Sigmoid colon (tissue), 7 donors: ENCODE measurements around the gene GAL3ST2. TPM values are rescaled to one million over a fixed set of nuclear protein-coding genes. Genes with fewer than 3 reads are reported as not detected.
A peak's percentile ranks its signal among the peaks of the same experiment; 100 is the strongest.

ENCODE experiments used
- DNase-seq: peaks from one replicate; pipeline ENCODE4 v3.0.0-alpha.2; 2019
- H3K27ac ChIP-seq, 4 donors: fragments of 200-600 bp; sonication (generic); one replicate each; pipeline ENCODE4 v1.5.1; 2016 to 2019; ENCODE audit warnings: mild to moderate bottlenecking in 1 of 4
- H3K27me3 ChIP-seq, 3 donors: fragments of 200-600 bp; sonication (generic); one replicate each; pipeline ENCODE4 v1.5.1; 2019; ENCODE audit warnings: mild to moderate bottlenecking in 1 of 3
- H3K36me3 ChIP-seq, 4 donors: fragments of 200-600 bp; sonication (generic); one replicate each; pipeline ENCODE4 v1.5.1; 2016 to 2019
- H3K4me1 ChIP-seq, 4 donors: fragments of 200-600 bp; sonication (generic); one replicate each; pipeline ENCODE4 v1.5.1; 2017 to 2019
- H3K4me3 ChIP-seq, 4 donors: fragments of 200-600 bp; sonication (generic); one replicate each; pipeline ENCODE4 v1.5.1; 2017 to 2019; ENCODE audit warnings: mild to moderate bottlenecking in 2 of 4, moderate library complexity in 1 of 4
- H3K9me3 ChIP-seq, 4 donors: fragments of 200-600 bp in 3 of 4; sonication (generic) in 3 of 4; one replicate each; pipeline versions ENCODE4 v1.5.1 to v1.6.1; 2013 to 2019
- CTCF ChIP-seq, 4 experiments: fragments of 450-650 bp in 3 of 4; fragments of 200-600 bp in 1 of 4; IDR thresholded peaks; one replicate each; pipeline ENCODE4 v1.5.1; 2016 to 2019; ENCODE audit warnings: antibody characterized with exemption in 4 of 4, mild to moderate bottlenecking in 3 of 4, moderate library complexity in 2 of 4
- EP300 ChIP-seq, 4 donors: sonication (generic); formaldehyde crosslinking; IDR thresholded peaks; one replicate each; pipeline ENCODE4 v1.6.1; 2017; ENCODE audit warnings: antibody characterized with exemption in 4 of 4
- POLR2A ChIP-seq, 2 donors: fragments of 450-650 bp; IDR thresholded peaks; one replicate each; pipeline ENCODE4 v1.6.1; 2016; ENCODE audit warnings: antibody characterized with exemption in 2 of 2, mild to moderate bottlenecking in 2 of 2, moderate library complexity in 2 of 2
- POLR2AphosphoS5 ChIP-seq, 4 donors: sonication (generic); formaldehyde crosslinking; IDR thresholded peaks; one replicate each; pipeline ENCODE4 v1.6.1; 2017; ENCODE audit warnings: antibody characterized with exemption in 4 of 4
- WGBS, 2 donors: extraction: QIAGEN DNeasy Blood & Tissue Kit; methylation state at CpG; one replicate each; pipeline ENCODE4 v1.1.7; 2013; 5-methylcytosine and 5-hydroxymethylcytosine counted together
- intact Hi-C: fragments of 100-400 bp; cut with DNase I; formaldehyde crosslinking; loops from one replicate; pipeline ENCODE4 v1.15.1; 2023
- polyA plus RNA-seq, 3 donors: library from polyadenylated mRNA; stranded (reverse); fragments of 200-250 nt; gene quantifications; one replicate each; pipeline ENCODE4 v1.2.3, GENCODE V29; 2013
- total RNA-seq, 4 donors: library from RNA; depleted of rRNA; stranded (reverse); fragments of >200 nt; gene quantifications; one replicate each; pipeline ENCODE4 v1.1.0, GENCODE V29; 2016
- donor health status: healthy with polysubstance abuse.
- donor health status: Bipolar disorder and iron deficiency.
- donor health status: healthy.

The GAL3ST2 gene
- total and polyA plus RNA-seq, 7 donors = 0.33 to 13.6 (median 3.0) TPM; not detected in 2

GRCh38 chr2:241852116-241852980 is 75.7 kb downstream of the GAL3ST2 start:
- Histone ChIP-seq H3K27me3 (no peaks in the 10 kb centered on the region), H3K4me3 (no peak overlapping the region), H3K9me3 (no peaks in the 10 kb centered on the region), H3K27ac (no peak overlapping the region), H3K36me3 (no peaks in the 10 kb centered on the region), H3K4me1 (no peaks in the 10 kb centered on the region)
- 90 to 92% methylated on average over 39 of the region's 39 CpGs for WGBS, 2 donors
- no peak for TF ChIP-seq POLR2A (IDR thresholded peaks at IDR 0.05)
- TF ChIP-seq EP300 (IDR thresholded peaks at IDR 0.05) = no peak
- no peak for TF ChIP-seq POLR2AphosphoS5 (IDR thresholded peaks at IDR 0.05)
- TF ChIP-seq CTCF (IDR thresholded peaks at IDR 0.05) = no peak
- intact Hi-C loops = no loop called here
- peak; percentile 62 for DNase-seq

- no peaks in the 10 kb centered on the region for H3K4me1 ChIP-seq
- peak; percentile 46 for DNase-seq
- H3K9me3 ChIP-seq = no peaks in the 10 kb centered on the region
- intact Hi-C loops = no loop called here
- no peaks in the 10 kb centered on the region for H3K36me3 ChIP-seq
- no peak overlapping the region for H3K27ac ChIP-seq
- TF ChIP-seq POLR2A (IDR thresholded peaks at IDR 0.05) (no peak), EP300 (IDR thresholded peaks at IDR 0.05) (no peak), CTCF (IDR thresholded peaks at IDR 0.05) (no peak), POLR2AphosphoS5 (IDR thresholded peaks at IDR 0.05) (no peak)
- no peaks in the 10 kb centered on the region for H3K27me3 ChIP-seq
- H3K4me3 ChIP-seq = no peak overlapping the region
- 84 to 88% methylated on average over 10 of the region's 10 CpGs for WGBS, 2 donors
Measured at GRCh38 chr2:241852981-241853631, 76.5 kb downstream of the GAL3ST2 start.

Other genes starting within 250 kb of the GAL3ST2 start
- gene BOK, start 218.1 kb upstream of the GAL3ST2 start, total RNA-seq = 100 to 1,000 TPM in 1 of 4 donors, 10 to 100 TPM in 3; 46.6 to 112 (median 81.0) TPM
- gene BOK, start 218.1 kb upstream of the GAL3ST2 start, polyA plus RNA-seq = 10 to 100 TPM in 1 of 3 donors, 1 to 10 TPM in 2; 6.2 to 12.7 (median 8.4) TPM
- gene THAP4, start 139.7 kb upstream of the GAL3ST2 start, total RNA-seq = 10 to 100 TPM; 28.9 to 44.7 (median 38.4) TPM
- gene THAP4, start 139.7 kb upstream of the GAL3ST2 start, polyA plus RNA-seq = 100 to 1,000 TPM in 2 of 3 donors, 10 to 100 TPM in 1; 69.3 to 112 (median 109) TPM
- 10 to 100 TPM; 35.2 to 69.8 (median 45.2) TPM for gene ATG4B, start 139.1 kb upstream of the GAL3ST2 start, total RNA-seq
- 10 to 100 TPM; 27.6 to 70.7 (median 29.4) TPM for gene ATG4B, start 139.1 kb upstream of the GAL3ST2 start, polyA plus RNA-seq
- gene DTYMK, start 90.0 kb upstream of the GAL3ST2 start, total RNA-seq = 10 to 100 TPM in 2 of 4 donors, 1 to 10 TPM in 2; 7.4 to 13.8 (median 10.8) TPM
- 10 to 100 TPM; 18.6 to 53.0 (median 23.8) TPM for gene DTYMK, start 90.0 kb upstream of the GAL3ST2 start, polyA plus RNA-seq
- 10 to 100 TPM; 21.1 to 49.8 (median 29.9) TPM for gene ING5, start 74.8 kb upstream of the GAL3ST2 start, total RNA-seq
- gene ING5, start 74.8 kb upstream of the GAL3ST2 start, polyA plus RNA-seq = 10 to 100 TPM in 2 of 3 donors, 1 to 10 TPM in 1; 9.6 to 31.8 (median 20.1) TPM
- 10 to 100 TPM; 10.7 to 26.9 (median 13.3) TPM for gene D2HGDH, start 42.2 kb upstream of the GAL3ST2 start, total RNA-seq
- gene D2HGDH, start 42.2 kb upstream of the GAL3ST2 start, polyA plus RNA-seq = 10 to 100 TPM in 1 of 3 donors, 1 to 10 TPM in 2; 6.0 to 36.9 (median 8.6) TPM
- 1 to 10 TPM in 1 of 4 donors, under 1 TPM in 2, not detected in 1; 0.36 to 3.6 (median 0.49) TPM for gene NEU4, start 32.4 kb downstream of the GAL3ST2 start, total RNA-seq
- gene NEU4, start 32.4 kb downstream of the GAL3ST2 start, polyA plus RNA-seq = 10 to 100 TPM; 16.3 to 66.1 (median 39.1) TPM
- under 1 TPM in 3 of 4 donors, not detected in 1; 0.14 to 0.99 (median 0.36) TPM for gene PDCD1, start 82.1 kb downstream of the GAL3ST2 start, total RNA-seq
- gene PDCD1, start 82.1 kb downstream of the GAL3ST2 start, polyA plus RNA-seq = 1 to 10 TPM in 1 of 3 donors, not detected in 2; 3.2 TPM
- under 1 TPM in 1 of 4 donors, not detected in 3; 0.16 TPM for gene RTP5, start 92.9 kb downstream of the GAL3ST2 start, total RNA-seq
- gene RTP5, start 92.9 kb downstream of the GAL3ST2 start, polyA plus RNA-seq = under 1 TPM in 1 of 3 donors, not detected in 2; 0.19 TPM